SK-N-SH treated with all-trans-retinoic acid at 6 μM for 48 hours (cell line): ENCODE results near the gene CRCP.

Experiments
- ATAC-seq: fragments of 200-7000 bp; cut with Tn5 transposase; 3 replicates; pipeline ENCODE4 v1.9.1; 2020; ENCODE audit warnings: mild to moderate bottlenecking, moderate library complexity
- ARNTL ChIP-seq: fragments of 450-650 bp; formaldehyde crosslinking; IDR thresholded peaks from 2 replicates; pipeline ENCODE4 v1.5.0; 2020; ENCODE audit warnings: low read depth, mild to moderate bottlenecking, moderate library complexity, borderline replicate concordance
- ESRRG ChIP-seq: fragments of 250-450 bp; sonication (Bioruptor Pico); IDR thresholded peaks from 2 replicates; pipeline ENCODE4 v1.6.1; 2021; ENCODE audit warnings: mild to moderate bottlenecking
- GLIS3 ChIP-seq: fragments of 250-450 bp; sonication (Bioruptor Pico); IDR thresholded peaks from 2 replicates; pipeline ENCODE4 v1.5.0; 2020; ENCODE audit warnings: mild to moderate bottlenecking, moderate library complexity
- ISL1 ChIP-seq: fragments of 250-450 bp; sonication (Bioruptor Pico); IDR thresholded peaks from 2 replicates; pipeline ENCODE4 v2.1.2; 2022; ENCODE audit warnings: mild to moderate bottlenecking, moderate library complexity
- PPARA ChIP-seq: fragments of 250-450 bp; sonication (Bioruptor Pico); IDR thresholded peaks from 2 replicates; pipeline ENCODE4 v1.5.0; 2020; ENCODE audit warnings: mild to moderate bottlenecking, borderline replicate concordance
- RARB ChIP-seq: fragments of 250-450 bp; sonication (Bioruptor Pico); IDR thresholded peaks from 2 replicates; pipeline ENCODE4 v1.8.0; 2021; ENCODE audit warnings: mild to moderate bottlenecking, moderate library complexity
- SNAI2 ChIP-seq: fragments of 250-450 bp; sonication (Bioruptor Pico); IDR thresholded peaks from 2 replicates; pipeline ENCODE4 v1.5.0; 2020; ENCODE audit warnings: mild to moderate bottlenecking, moderate library complexity
- TCF4 ChIP-seq: fragments of 250-450 bp; sonication (Bioruptor Pico); IDR thresholded peaks from 2 replicates; pipeline ENCODE4 v1.8.0; 2021; ENCODE audit warnings: mild to moderate bottlenecking, moderate library complexity, borderline replicate concordance
- TOX ChIP-seq: fragments of 250-450 bp; sonication (Bioruptor Pico); IDR thresholded peaks from 2 replicates; pipeline ENCODE4 v1.8.0; 2021; ENCODE audit warnings: mild to moderate bottlenecking, moderate library complexity, borderline replicate concordance
- ZFP3 ChIP-seq: fragments of 250-450 bp; sonication (Bioruptor Pico); IDR thresholded peaks from 2 replicates; pipeline ENCODE4 v1.5.0; 2020; ENCODE audit warnings: mild to moderate bottlenecking, moderate library complexity
- ZFP30 ChIP-seq: fragments of 450-650 bp; formaldehyde crosslinking; IDR thresholded peaks from 2 replicates; pipeline ENCODE4 v1.5.0; 2022; ENCODE audit warnings: mild to moderate bottlenecking, moderate library complexity
- ZNF70 ChIP-seq: fragments of 450-650 bp; formaldehyde crosslinking; IDR thresholded peaks from 2 replicates; pipeline ENCODE4 v1.5.0; 2020; ENCODE audit warnings: mild to moderate bottlenecking, moderate library complexity
- ZNF8 ChIP-seq: fragments of 450-650 bp; formaldehyde crosslinking; IDR thresholded peaks from 2 replicates; pipeline ENCODE4 v1.5.0; 2020; ENCODE audit warnings: mild to moderate bottlenecking, moderate library complexity
- TF ChIP-seq, protein P1 (sequence below): fragments of 250-450 bp; sonication (Bioruptor Pico); IDR thresholded peaks from 2 replicates; pipeline ENCODE4 v1.5.1; 2021; ENCODE audit warnings: mild to moderate bottlenecking, moderate library complexity
- TF ChIP-seq, protein P2 (sequence below): fragments of 250-450 bp; sonication (Bioruptor Pico); IDR thresholded peaks from 2 replicates; pipeline ENCODE4 v1.5.0; 2020; ENCODE audit warnings: mild to moderate bottlenecking, moderate library complexity
- TF ChIP-seq, protein P3 (sequence below): fragments of 250-450 bp; sonication (Bioruptor Pico); IDR thresholded peaks from 2 replicates; pipeline ENCODE4 v1.8.0; 2021; ENCODE audit warnings: low read depth, mild to moderate bottlenecking, moderate library complexity, borderline replicate concordance
- TF ChIP-seq, protein P4 (sequence below): fragments of 250-450 bp; sonication (Bioruptor Pico); IDR thresholded peaks from 2 replicates; pipeline ENCODE4 v1.5.1; 2020; ENCODE audit warnings: low read depth, mild to moderate bottlenecking, moderate library complexity
- TF ChIP-seq, protein P5 (sequence below): fragments of 250-450 bp; sonication (Bioruptor Pico); IDR thresholded peaks from 2 replicates; pipeline ENCODE4 v1.8.0; 2020; ENCODE audit warnings: mild to moderate bottlenecking, moderate library complexity, borderline replicate concordance

CRCP gene

DNA sequence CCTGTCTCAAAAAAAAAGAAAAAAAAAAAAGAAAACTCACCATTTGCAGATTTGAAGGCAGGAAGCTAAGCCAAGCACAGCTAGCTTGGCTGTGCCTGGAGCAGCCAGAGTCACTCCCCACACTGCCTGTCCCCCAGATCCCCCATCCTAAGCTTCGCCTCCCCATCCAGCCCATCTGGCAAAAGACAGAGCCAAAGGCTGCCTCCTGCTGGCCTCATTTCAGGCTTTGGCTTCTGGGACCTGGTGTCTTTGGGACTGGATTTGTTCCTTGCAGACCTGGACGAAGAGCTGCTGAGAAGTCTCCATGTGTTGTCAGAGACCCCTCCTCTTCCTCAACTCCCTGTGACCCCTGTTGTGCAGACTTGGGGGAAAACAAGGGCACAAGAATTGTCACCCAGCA lies 31.0 kb upstream of the CRCP start:
- TF ChIP-seq, protein P1, sequence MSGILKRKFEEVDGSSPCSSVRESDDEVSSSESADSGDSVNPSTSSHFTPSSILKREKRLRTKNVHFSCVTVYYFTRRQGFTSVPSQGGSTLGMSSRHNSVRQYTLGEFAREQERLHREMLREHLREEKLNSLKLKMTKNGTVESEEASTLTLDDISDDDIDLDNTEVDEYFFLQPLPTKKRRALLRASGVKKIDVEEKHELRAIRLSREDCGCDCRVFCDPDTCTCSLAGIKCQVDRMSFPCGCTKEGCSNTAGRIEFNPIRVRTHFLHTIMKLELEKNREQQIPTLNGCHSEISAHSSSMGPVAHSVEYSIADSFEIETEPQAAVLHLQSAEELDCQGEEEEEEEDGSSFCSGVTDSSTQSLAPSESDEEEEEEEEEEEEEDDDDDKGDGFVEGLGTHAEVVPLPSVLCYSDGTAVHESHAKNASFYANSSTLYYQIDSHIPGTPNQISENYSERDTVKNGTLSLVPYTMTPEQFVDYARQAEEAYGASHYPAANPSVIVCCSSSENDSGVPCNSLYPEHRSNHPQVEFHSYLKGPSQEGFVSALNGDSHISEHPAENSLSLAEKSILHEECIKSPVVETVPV (CRISPR knock-in tag): no peak
- TF ChIP-seq ZNF8 (CRISPR knock-in tag) (no peak), TOX (CRISPR knock-in tag) (no peak), ZNF70 (CRISPR knock-in tag) (no peak), ZFP30 (CRISPR knock-in tag) (no peak), TCF4 (no peak), RARB (CRISPR knock-in tag) (no peak), GLIS3 (CRISPR knock-in tag) (no peak), ISL1 (CRISPR knock-in tag) (no peak), ARNTL (CRISPR knock-in tag) (no peak), ESRRG (CRISPR knock-in tag) (no peak)
- TF ChIP-seq, protein P2, sequence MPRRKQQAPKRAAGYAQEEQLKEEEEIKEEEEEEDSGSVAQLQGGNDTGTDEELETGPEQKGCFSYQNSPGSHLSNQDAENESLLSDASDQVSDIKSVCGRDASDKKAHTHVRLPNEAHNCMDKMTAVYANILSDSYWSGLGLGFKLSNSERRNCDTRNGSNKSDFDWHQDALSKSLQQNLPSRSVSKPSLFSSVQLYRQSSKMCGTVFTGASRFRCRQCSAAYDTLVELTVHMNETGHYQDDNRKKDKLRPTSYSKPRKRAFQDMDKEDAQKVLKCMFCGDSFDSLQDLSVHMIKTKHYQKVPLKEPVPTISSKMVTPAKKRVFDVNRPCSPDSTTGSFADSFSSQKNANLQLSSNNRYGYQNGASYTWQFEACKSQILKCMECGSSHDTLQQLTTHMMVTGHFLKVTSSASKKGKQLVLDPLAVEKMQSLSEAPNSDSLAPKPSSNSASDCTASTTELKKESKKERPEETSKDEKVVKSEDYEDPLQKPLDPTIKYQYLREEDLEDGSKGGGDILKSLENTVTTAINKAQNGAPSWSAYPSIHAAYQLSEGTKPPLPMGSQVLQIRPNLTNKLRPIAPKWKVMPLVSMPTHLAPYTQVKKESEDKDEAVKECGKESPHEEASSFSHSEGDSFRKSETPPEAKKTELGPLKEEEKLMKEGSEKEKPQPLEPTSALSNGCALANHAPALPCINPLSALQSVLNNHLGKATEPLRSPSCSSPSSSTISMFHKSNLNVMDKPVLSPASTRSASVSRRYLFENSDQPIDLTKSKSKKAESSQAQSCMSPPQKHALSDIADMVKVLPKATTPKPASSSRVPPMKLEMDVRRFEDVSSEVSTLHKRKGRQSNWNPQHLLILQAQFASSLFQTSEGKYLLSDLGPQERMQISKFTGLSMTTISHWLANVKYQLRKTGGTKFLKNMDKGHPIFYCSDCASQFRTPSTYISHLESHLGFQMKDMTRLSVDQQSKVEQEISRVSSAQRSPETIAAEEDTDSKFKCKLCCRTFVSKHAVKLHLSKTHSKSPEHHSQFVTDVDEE (CRISPR knock-in tag): no peak
- TF ChIP-seq, protein P3, sequence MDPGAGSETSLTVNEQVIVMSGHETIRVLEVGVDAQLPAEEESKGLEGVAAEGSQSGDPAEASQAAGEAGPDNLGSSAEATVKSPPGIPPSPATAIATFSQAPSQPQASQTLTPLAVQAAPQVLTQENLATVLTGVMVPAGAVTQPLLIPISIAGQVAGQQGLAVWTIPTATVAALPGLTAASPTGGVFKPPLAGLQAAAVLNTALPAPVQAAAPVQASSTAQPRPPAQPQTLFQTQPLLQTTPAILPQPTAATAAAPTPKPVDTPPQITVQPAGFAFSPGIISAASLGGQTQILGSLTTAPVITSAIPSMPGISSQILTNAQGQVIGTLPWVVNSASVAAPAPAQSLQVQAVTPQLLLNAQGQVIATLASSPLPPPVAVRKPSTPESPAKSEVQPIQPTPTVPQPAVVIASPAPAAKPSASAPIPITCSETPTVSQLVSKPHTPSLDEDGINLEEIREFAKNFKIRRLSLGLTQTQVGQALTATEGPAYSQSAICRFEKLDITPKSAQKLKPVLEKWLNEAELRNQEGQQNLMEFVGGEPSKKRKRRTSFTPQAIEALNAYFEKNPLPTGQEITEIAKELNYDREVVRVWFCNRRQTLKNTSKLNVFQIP (CRISPR knock-in tag): no peak
- TF ChIP-seq, protein P4, sequence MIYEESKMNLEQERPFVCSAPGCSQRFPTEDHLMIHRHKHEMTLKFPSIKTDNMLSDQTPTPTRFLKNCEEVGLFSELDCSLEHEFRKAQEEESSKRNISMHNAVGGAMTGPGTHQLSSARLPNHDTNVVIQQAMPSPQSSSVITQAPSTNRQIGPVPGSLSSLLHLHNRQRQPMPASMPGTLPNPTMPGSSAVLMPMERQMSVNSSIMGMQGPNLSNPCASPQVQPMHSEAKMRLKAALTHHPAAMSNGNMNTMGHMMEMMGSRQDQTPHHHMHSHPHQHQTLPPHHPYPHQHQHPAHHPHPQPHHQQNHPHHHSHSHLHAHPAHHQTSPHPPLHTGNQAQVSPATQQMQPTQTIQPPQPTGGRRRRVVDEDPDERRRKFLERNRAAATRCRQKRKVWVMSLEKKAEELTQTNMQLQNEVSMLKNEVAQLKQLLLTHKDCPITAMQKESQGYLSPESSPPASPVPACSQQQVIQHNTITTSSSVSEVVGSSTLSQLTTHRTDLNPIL (CRISPR knock-in tag): no peak
- TF ChIP-seq, protein P5, sequence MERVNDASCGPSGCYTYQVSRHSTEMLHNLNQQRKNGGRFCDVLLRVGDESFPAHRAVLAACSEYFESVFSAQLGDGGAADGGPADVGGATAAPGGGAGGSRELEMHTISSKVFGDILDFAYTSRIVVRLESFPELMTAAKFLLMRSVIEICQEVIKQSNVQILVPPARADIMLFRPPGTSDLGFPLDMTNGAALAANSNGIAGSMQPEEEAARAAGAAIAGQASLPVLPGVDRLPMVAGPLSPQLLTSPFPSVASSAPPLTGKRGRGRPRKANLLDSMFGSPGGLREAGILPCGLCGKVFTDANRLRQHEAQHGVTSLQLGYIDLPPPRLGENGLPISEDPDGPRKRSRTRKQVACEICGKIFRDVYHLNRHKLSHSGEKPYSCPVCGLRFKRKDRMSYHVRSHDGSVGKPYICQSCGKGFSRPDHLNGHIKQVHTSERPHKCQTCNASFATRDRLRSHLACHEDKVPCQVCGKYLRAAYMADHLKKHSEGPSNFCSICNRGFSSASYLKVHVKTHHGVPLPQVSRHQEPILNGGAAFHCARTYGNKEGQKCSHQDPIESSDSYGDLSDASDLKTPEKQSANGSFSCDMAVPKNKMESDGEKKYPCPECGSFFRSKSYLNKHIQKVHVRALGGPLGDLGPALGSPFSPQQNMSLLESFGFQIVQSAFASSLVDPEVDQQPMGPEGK (CRISPR knock-in tag): no peak
- ATAC-seq: no peak

DNA sequence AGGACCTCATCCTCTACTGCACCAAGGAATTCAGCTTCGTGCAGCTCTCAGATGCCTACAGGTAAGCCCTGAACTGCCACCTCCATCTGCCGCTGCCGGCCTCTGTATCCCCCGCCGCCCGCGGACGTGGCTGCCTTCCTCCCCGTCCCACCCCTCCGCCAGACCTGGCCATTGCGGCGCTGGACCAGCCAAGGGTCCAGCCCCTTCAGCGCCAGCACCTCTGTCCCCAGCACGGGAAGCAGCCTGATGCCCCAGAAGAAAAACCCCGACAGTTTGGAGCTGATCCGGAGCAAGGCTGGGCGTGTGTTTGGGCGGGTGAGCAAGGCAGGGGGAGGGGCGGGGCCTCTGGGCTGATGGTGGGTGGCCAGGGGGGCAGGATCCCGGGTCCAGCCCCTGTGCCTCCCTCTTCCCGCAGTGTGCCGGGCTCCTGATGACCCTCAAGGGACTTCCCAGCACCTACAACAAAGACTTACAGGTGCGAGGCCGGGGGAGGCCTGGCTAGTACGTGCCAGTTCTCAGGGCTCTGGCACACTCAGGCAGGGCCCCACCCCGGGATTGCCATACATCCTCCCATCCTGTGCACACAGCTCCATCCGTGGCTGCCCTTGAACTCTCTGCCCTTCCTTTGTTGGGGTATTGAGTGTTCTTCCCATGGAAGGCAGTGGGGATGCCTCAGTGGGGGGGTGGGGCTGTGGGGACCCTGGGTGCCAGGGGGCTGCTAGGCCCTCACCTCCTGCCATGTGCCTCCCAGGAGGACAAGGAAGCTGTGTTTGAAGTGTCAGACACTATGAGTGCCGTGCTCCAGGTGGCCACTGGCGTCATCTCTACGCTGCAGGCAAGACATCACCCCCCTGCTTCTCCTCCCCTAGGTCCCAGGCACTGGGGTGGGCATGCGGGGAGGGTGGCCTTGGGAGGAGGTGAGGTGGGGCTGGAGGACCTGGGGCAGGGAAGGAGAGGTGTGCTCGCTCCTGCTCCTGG lies 25.5 kb upstream of the CRCP start:
- TF ChIP-seq ESRRG (CRISPR knock-in tag) (no peak), ARNTL (CRISPR knock-in tag) (no peak), ZNF70 (CRISPR knock-in tag) (no peak), GLIS3 (CRISPR knock-in tag) (no peak), ZNF8 (CRISPR knock-in tag) (no peak), ZFP3 (CRISPR knock-in tag) (no peak), RARB (CRISPR knock-in tag) (no peak), TCF4 (no peak), PPARA (CRISPR knock-in tag) (no peak), TOX (CRISPR knock-in tag) (no peak)
- ATAC-seq: no peak

DNA sequence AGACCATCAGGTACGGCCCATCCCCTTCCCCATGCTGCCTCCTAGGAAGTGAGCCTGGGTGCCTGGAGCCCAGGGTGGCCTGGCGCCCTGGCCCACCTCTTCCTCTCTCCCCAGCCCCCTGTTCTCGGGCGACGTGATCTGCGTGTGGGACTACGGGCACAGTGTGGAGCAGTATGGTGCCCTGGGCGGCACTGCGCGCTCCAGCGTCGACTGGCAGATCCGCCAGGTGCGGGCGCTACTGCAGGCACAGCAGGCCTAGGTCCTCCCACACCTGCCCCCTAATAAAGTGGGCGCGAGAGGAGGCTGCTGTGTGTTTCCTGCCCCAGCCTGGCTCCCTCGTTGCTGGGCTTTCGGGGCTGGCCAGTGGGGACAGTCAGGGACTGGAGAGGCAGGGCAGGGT lies 22.0 kb upstream of the CRCP start:
- ATAC-seq: no peak
- TF ChIP-seq SNAI2 (no peak), ZFP3 (CRISPR knock-in tag) (no peak), ZNF70 (CRISPR knock-in tag) (no peak)
- TF ChIP-seq, protein P4 (CRISPR knock-in tag): no peak
